Lung (tissue), 12 donors: ENCODE data around the gene PSMB5. TPM values are rescaled to one million over a fixed set of nuclear protein-coding genes. Genes with fewer than 3 reads are reported as not detected.

Experiments used
- ATAC-seq: fragments of 200-7000 bp; cut with Tn5 transposase; one replicate; pipeline ENCODE4 v1.9.1; 2020; ENCODE audit warnings: moderate number of reproducible peaks; ENCODE audit not compliant: insufficient read depth, low FRiP score
- DNase-seq, 3 donors: peaks; one replicate each; pipeline ENCODE4 v3.0.0-alpha.2; 2013 to 2017
- H3K27ac ChIP-seq, 2 donors: one replicate each; pipeline ENCODE4 v1.5.1; 2013; ENCODE audit warnings: mild to moderate bottlenecking in 2 of 2, moderate library complexity in 2 of 2, control low read depth in 1 of 2, inconsistent platforms in 1 of 2, low read depth in 1 of 2, low read length in 1 of 2
- H3K27me3 ChIP-seq, 3 donors: one replicate each; pipeline ENCODE4 v1.5.1; 2013; ENCODE audit warnings: low read length in 2 of 3; ENCODE audit not compliant: control insufficient read depth in 3 of 3, insufficient read depth in 3 of 3
- H3K36me3 ChIP-seq, 4 donors: one replicate each; pipeline ENCODE4 v1.5.1; 2013; ENCODE audit warnings: low read length in 4 of 4, mild to moderate bottlenecking in 1 of 4, moderate library complexity in 1 of 4; ENCODE audit not compliant: control insufficient read depth in 4 of 4, insufficient read depth in 4 of 4
- H3K4me1 ChIP-seq, 5 donors: one replicate each; pipeline ENCODE4 v1.5.1; 2013; ENCODE audit warnings: low read length in 5 of 5, mild to moderate bottlenecking in 2 of 5, moderate library complexity in 1 of 5; ENCODE audit not compliant: control insufficient read depth in 5 of 5, insufficient read depth in 5 of 5
- H3K4me3 ChIP-seq: one replicate; pipeline ENCODE4 v1.5.1; 2013; ENCODE audit warnings: mild to moderate bottlenecking, control low read depth, moderate library complexity
- H3K9ac ChIP-seq, 2 donors: one replicate each; pipeline ENCODE4 v1.5.1; 2013; ENCODE audit warnings: low read length in 2 of 2, control low read depth in 1 of 2; ENCODE audit not compliant: insufficient read depth in 1 of 2
- H3K9me3 ChIP-seq, 4 donors: one replicate each; pipeline ENCODE4 v1.5.1; 2013; ENCODE audit warnings: low read length in 3 of 4, mild to moderate bottlenecking in 1 of 4, moderate library complexity in 1 of 4; ENCODE audit not compliant: control insufficient read depth in 4 of 4, insufficient read depth in 3 of 4
- WGBS, 2 donors: extraction: QIAGEN DNeasy Blood & Tissue Kit; methylation state at CpG; one replicate each; pipeline ENCODE4 v1.1.7; 2013; 5-methylcytosine and 5-hydroxymethylcytosine counted together
- polyA plus RNA-seq, 2 donors: library from polyadenylated mRNA; stranded (reverse); fragments of 200-250 nt; gene quantifications; one replicate each; pipeline ENCODE4 v1.2.1, GENCODE V29; 2013
- total RNA-seq, 2 donors: library from RNA; depleted of rRNA in 1 of 2; stranded (reverse); fragments of >200 nt in 1 of 2; gene quantifications; one replicate each; pipeline ENCODE4 v1.2.1, GENCODE V29; 2014 to 2021
- TF ChIP-seq, protein P1 (sequence below): IDR thresholded peaks from 2 replicates; pipeline ENCODE4 v1.5.1; 2012; ENCODE audit warnings: mild to moderate bottlenecking; ENCODE audit errors: control extremely low read depth, extremely low read depth
- donor health status: control.
- donor health status: control.
- donor health status: Bipolar disorder and iron deficiency.
- donor health status: healthy.
- donor health status: DM: yes; HTN: yes; CAD: no.

The PSMB5 gene
- total and polyA plus RNA-seq, 4 donors: 64.8 to 147 (median 101) TPM

DNA sequence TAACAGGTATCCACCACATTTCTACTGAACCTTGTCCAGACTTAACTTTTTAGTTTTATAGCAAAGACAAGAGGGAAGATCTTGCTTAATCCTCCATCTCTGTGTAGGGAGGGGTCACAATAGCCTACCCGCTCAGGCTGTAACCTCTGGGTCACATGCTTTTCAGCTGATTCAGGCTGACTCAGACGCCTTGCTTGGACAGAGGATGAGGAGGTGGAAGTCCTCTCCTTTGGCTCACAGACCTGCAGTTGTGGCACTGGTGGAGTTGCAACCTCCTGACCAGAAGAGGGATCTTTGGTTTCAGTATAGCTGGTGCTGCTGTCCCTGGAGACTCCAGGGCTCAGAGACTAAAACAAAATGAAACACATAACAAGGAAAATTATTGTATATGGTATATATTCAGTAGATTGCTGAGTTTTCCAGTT, 44.0 kb upstream of the PSMB5 start:
- H3K4me1 ChIP-seq: no peaks in the 10 kb centered on the region
- ATAC-seq: peak; percentile 87
- peak overlapping the region in 1 of 2 donors; percentile 84 for H3K27ac ChIP-seq
- H3K4me3 ChIP-seq: no peak overlapping the region
- H3K36me3 ChIP-seq: peaks cover 43 to 76% (median 53%) of the 10 kb centered on the region in 4 donors
- H3K27me3 ChIP-seq: no peaks in the 10 kb centered on the region
- TF ChIP-seq, protein P1, sequence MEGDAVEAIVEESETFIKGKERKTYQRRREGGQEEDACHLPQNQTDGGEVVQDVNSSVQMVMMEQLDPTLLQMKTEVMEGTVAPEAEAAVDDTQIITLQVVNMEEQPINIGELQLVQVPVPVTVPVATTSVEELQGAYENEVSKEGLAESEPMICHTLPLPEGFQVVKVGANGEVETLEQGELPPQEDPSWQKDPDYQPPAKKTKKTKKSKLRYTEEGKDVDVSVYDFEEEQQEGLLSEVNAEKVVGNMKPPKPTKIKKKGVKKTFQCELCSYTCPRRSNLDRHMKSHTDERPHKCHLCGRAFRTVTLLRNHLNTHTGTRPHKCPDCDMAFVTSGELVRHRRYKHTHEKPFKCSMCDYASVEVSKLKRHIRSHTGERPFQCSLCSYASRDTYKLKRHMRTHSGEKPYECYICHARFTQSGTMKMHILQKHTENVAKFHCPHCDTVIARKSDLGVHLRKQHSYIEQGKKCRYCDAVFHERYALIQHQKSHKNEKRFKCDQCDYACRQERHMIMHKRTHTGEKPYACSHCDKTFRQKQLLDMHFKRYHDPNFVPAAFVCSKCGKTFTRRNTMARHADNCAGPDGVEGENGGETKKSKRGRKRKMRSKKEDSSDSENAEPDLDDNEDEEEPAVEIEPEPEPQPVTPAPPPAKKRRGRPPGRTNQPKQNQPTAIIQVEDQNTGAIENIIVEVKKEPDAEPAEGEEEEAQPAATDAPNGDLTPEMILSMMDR: no peak
- 19 to 37% methylated on average over 2 of the region's 2 CpGs for WGBS, 2 donors
- H3K9ac ChIP-seq: no peak overlapping the region
- DNase-seq: no peak
- H3K9me3 ChIP-seq: no peaks in the 10 kb centered on the region

DNA sequence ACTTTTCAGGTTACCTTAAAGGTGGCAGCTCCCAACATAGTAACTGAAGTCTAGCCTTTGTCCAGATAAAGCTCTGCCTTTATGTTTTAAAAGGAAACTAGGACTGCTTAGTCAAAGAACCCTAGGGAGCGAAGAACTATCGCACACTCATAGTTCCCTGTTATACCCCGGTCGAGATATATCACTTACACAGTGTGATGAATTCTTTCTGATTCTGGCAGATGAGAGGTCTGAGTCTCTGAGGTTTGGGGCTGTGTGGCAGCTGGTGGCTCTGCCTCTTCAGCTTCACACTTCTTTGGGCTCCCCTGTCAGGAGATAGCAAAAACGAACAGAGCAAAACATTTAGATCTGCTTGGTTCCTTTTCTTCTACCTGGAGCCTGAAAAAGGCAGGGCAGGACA, 43.3 kb upstream of the PSMB5 start:
- TF ChIP-seq, protein P1: no peak
- no peak for ATAC-seq
- Histone ChIP-seq H3K4me1 (no peaks in the 10 kb centered on the region), H3K36me3 (peaks cover 45 to 75% (median 52%) of the 10 kb centered on the region in 4 donors), H3K27ac (peak overlapping the region; percentile 13 to 84), H3K9ac (no peak overlapping the region), H3K4me3 (no peak overlapping the region), H3K27me3 (no peaks in the 10 kb centered on the region), H3K9me3 (no peaks in the 10 kb centered on the region)
- 89% methylated on average over 5 of the region's 5 CpGs for WGBS, 2 donors
- no peak for DNase-seq

DNA sequence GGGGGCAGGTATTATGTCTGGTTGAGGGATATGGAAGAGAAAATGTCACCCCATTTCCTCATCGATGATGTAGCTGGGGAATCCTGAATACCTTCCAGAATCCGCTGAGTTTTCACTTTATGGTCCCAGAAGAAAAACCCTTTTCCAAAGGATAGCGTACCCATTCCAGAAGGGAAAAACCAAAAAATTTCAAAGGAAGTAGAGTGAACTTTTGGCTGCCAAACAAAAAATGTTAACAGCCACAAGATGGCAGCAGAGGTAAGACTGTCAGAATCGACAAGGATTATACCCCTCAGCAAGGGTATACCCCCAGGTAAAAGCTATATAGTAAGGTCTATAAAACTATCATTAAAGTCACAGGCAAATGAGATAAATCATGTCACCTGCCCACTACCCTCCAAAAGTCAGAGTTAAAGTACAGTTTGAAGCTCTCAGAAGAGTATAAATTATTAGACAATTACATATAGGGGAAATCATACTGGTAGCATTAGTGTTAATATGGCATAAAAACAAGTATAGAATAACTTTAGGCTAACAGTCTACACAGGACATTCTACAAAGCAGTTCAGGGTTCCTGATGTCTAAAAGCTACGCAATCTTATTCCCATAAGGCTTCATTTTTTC, 42.2 kb upstream of the PSMB5 start:
- peaks cover 0 to 9% (median 5%) of the 10 kb centered on the region in 5 donors for H3K4me1 ChIP-seq
- WGBS, 2 donors: 68 to 76% methylated on average over 5 of the region's 5 CpGs
- no peak overlapping the region for H3K4me3 ChIP-seq
- H3K27me3 ChIP-seq: no peaks in the 10 kb centered on the region
- TF ChIP-seq, protein P1: peak; percentile 30
- H3K27ac ChIP-seq: peak overlapping the region in 1 of 2 donors; percentile 26
- DNase-seq (peak in 2 of 3 donors; percentile 49 to 54), ATAC-seq (no peak)
- peaks cover 48 to 80% (median 52%) of the 10 kb centered on the region in 4 donors for H3K36me3 ChIP-seq
- H3K9ac ChIP-seq: no peak overlapping the region
- no peaks in the 10 kb centered on the region for H3K9me3 ChIP-seq
